HG02970 (cell line): ENCODE measurements around the gene SLC13A2.

Experiments used
- ATAC-seq: cut with Tn5 transposase; IDR thresholded peaks from one replicate; pipeline ENCODE4 v1.9.1; 2021; ENCODE audit warnings: mild to moderate bottlenecking, moderate library complexity, moderate number of reproducible peaks; ENCODE audit not compliant: unreplicated experiment, low FRiP score

Gene SLC13A2

DNA sequence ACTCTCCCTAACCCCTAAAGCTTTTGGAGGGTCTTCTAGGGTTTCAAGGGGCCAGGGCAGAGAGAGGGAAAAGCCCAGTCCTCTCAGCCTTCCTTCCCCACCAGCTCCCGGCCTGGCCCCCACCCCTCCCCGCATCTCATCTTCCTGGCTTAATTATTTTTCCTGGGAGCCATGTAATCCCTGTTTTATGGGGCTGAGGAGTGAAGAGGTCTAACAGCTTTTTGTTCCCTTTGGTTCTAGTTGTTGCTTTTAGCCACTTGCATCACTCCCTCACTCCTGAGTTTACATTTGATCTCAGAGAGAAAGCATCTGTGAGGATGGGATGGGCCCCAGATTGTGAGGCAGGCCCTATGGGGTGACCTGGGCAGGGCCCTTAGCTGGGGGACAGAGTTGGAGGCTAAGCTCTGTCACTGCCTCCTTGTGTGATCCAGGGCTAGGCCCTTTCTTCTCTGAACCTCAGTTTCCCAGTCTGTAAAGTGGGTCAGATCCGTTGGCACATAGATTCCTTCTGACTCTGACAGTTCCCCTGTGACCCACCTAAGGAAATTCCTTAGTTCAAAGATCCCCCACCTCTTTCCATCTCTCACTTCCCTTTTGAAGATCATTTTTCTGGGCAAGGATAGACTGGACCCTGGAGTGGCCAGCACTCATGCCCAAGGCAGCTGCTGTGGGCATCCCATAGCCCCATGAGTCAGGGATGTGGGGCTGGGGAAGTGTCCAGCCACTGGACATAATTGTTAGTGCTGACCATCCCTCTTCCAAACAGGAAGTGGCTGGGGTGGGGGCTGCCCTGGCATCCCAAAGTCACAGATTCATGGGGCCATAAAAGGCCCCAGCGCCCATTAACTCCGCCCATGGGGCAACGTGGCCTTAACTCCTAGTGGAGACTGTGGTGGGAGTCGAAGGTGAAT, 58.9 kb downstream of the SLC13A2 start:
- no peak for ATAC-seq

DNA sequence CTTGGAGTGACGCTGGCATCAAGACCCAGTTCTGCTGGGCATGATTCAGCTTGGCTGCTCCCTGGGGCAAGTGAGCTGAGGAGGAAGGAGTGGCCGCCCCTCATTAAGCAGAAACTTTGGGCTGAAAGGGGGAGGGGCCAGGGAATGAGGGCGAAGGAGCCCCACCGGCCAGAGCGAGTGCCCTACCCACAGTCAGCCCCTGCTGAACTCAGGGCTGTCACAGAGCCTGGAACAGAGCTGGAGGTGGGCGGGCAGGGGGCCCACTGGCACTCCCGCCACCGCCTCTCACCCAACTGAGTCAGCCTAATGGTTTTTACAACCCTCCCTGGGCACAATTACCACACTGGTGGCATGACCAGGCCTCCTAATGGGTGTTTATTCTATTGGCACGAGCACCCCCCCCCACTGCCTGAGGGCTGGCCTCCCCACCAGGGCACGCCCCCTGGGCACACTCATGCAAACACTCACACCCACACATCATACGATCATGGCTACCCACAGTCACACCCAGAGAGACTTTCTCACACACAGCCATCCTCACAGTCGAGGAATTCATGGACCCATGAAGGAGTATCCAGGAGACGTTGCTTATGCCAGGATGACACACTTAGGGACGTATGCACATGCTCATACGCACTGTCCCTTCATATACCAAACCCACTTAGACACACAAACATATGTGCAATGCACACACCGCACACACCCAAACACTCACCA, 59.8 kb downstream of the SLC13A2 start:
- ATAC-seq: no peak

DNA sequence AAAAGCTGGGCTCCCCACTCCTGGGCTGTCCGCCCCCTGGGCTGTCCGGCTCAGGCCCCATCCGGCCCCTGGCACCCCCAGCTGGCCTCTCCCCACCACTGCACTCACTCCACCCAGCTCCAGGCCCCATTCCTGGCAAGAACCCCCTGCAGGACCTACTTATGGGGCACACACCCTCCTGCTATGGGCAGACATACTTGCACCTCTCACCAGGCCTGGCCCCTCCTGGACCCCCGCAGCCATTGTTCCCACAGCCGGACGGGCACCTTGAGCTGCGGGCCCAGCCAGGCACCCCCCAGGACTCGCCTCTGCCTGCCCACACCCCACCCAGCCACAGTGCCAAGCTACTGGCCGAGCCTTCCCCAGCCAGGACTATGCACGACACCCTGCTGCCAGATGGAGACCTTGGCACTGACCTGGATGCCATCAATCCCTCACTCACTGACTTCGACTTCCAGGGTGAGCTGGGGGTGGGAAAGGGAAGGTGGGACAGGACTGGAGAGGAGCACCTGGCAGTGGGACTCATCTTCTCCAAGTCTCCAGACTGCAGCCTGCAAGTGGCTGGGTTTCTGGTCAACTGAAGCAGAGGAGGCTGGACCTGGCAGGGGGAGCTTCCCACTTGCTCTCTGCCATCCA, 61.4 kb downstream of the SLC13A2 start:
- no peak for ATAC-seq

DNA sequence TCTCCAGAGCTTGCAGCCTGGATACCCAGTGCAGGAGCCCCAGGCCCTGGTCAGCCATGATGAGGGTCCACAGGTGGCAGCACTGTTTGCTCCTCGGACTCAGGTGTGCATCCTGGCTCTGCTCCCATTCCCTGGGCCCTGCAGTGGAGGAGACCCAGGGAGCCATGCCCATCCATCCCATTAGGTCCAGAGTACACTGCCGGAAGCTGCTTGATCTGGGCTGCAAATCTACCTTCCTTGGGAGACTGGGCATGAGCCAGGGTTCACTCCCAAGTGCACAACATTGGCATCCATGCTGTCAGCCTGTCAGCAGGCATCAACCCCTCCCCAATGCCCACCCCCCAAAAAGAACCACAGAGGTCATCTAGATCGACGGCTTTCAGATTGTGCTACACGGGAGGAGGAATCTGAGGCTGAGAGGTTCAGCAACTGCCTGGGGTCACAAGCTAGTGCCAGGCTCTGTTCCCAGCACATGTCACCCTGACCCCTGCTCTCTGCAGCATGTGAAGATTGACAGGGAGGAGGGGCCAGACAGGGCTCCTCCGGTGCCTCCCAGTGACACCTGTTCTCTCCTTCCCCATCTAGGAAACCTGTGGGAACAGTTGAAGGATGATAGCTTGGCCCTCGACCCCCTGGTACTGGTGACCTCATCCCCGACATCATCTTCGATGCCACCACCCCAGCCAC, 63.2 kb downstream of the SLC13A2 start:
- ATAC-seq: no peak

DNA sequence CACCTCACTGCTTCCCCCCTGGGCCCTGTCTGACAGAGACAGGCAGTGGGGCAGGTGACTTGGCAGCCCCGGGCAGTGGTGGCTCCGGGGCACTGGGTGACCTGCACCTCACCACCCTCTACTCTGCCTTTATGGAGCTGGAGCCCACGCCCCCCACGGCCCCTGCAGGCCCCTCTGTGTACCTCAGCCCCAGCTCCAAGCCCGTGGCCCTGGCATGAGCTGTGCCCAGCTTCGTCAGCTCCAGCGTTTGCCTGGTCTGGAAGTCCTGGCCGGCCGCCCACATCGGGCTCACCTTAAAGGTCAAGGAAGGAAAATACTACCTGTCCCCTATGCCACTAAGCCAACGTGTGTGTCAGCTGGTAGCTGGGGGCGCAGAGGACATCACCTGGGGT, 63.8 kb downstream of the SLC13A2 start:
- no peak for ATAC-seq

DNA sequence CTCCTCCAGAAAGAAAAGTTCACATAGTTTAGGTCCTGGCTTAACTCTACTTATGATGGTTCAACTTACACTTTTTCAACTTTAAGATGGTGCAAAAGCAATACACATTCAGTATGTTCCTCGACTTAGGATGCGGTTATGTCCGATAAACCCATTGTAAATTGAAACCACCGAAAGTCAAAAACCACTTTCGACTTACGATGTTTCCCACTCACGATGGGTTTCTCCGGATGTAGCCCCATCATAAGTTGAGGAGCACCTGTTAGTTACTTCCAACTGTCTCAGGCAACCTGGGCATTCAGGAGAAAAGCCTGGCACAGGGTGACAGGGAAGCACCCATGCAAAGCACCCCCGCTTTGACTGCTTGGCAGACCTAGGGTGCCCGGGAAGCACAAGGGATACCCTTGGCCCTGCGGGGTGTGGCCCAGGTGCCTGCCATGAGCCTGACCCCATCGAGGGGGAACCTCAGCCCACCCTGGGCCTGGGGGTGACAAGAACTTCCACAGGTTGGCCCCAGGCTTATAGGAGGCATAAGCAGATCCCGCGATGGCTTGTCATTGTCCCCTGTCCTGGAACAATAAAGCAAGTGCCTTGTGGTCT, 65.0 kb downstream of the SLC13A2 start:
- no peak for ATAC-seq

DNA sequence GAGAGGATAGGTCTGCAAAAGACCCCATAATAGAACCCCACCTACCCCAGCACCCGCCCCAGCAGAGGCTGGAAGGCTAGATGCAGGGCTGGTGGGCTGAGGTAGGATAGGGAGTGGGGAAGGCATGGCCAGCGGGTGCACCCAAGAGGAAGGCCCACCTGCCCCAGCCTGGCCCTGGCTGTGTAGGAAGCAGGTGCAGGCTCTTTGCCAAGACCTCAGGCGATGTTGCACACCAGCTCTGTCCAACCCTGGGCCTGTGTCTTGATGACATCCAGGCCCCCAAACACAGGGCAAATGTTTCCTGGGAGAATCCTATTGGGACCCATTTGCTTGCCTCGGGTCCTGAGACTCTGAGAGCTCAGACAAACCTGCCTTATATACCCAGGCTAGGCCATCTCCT, 66.8 kb downstream of the SLC13A2 start:
- ATAC-seq: no peak

DNA sequence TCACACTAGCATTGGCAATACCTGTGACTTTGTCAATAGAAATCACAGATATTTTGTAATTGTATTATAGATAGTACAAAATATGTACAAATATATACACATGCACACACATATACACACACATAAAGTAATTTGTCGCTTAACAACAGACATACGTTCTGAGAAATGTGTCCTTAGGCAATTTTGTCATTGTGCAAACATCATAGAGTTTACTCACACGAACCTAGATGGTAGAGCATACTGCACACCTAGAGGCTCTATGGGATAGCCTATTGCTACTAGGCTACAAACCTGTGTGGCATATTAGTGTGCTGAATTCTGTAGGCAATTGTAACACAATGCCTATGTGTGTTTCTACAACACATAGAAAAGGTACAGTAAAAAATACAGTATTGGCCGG, 68.0 kb downstream of the SLC13A2 start:
- ATAC-seq: no peak

DNA sequence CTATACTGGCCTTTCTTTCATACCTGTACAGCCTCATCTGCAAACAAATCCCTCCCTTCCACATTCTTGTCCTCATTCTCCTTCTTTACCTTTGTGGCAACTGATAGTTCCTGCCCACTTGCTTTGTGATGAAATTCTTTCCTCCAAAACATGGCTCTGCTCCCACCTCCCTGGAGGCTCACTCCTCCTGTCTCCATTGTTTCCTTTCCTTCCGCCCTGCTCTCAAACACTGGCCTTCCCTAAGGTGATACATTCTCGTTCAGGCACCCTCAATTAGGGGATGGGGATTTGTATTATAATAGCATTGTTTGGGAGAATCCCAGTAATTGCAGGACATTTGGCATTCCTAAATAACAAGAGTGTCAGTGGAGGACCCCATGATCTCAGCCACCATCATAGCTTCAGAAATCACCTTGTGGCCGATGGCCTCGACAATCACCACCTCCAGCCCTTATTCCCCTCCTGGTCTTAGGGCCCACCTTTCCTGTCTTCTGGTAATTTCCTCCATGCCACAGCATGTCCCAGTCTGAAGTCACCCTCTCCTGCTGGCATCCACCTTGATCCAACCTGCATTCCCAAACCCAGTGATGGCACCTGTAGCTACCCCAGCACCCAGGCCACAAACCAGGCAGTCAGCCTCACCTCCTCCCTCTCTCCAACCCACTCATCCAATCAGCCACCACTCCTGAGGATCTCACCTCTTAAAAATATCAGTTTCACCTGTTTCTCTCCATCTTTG, 71.1 kb downstream of the SLC13A2 start:
- ATAC-seq: no peak

DNA sequence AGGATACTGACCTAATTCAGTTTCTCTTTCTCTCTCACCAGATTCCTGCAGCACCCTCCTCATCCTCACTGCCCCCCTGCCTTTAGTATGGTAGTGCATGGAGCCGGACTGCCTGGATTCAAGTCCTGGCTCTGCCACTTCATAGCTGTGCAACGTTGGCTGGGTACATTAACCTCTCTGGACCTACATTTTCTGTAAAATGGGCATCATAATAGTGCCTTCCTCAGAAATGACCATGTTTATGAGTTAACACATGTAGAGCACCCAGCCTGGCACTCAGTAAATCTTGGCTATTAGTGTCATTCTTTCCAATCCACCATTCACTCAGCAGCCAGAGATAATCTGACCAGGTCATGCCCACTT, 71.7 kb downstream of the SLC13A2 start:
- no peak for ATAC-seq

DNA sequence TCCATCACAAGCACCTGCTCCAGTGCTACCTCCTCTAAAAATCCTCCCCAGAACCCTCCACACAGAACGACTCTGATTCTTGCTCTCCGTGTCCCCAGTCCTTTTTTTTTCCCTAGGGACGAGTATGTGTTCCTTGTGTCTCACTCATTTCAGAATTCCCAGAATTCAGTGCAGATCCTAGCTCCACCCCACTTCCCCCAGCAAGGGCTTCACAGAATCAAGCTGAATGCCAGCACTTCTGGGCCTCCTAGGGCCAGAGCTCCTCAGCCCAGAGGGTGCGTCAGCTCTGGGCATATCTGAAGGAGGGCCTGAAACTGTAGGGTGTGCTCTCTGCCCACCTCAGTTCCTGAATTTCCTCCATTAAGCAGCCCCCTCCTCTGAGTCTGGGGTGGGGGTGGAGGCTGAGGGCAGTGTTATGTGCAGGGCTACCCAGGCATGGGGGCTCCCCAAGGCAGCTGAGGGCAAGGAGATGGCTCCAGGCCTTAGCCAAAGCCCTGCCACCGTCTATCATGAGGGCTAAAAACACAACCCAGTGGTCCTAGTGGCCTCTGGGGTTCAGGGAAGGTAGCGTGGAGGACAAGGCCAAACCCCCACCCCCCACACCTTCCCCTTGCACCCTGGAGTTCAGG, 72.5 kb downstream of the SLC13A2 start:
- no peak for ATAC-seq

DNA sequence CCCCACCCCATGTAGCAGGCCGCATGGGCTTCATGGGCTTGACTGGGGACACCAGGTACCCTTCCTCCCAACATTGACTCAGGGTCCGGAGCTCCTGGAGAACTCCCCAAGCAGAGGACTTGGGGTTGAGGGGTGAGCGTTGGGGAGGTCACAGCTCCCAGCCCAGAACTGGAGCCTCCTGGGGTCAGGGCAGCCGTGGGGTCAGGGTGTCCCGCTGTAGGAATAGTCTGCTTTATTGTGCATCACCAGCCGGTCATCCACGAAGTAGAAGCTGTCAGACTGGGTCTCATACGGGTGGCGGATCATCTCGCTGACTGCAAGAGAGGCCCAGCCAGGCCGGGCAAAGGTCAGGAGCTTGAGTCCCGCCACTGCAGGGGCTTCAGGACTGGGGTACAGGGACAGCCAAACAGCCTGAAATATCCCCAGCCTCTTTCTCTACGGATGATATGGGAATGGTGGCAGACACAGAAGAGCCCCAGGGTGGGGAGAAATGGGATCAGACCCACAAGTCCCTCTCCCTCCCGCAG, 73.7 kb downstream of the SLC13A2 start:
- no peak for ATAC-seq
